HepG2 (cell line): Measurements from ENCODE around the gene TBCCD1. TPM values are rescaled to one million over a fixed set of nuclear protein-coding genes. Genes with fewer than 3 reads are reported as not detected.

Experiments
- CBX1 ChIP-seq: IDR thresholded peaks from one replicate; pipeline ENCODE4 v1.6.1; 2016; ENCODE audit warnings: antibody characterized with exemption, low read depth
- GMEB1 ChIP-seq: sonication (generic); formaldehyde crosslinking; IDR thresholded peaks from 2 replicates; pipeline ENCODE4 v1.5.1; 2020; ENCODE audit warnings: missing genetic modification reagents, mild to moderate bottlenecking, borderline replicate concordance
- HES4 ChIP-seq: sonication (generic); formaldehyde crosslinking; IDR thresholded peaks from 2 replicates; pipeline ENCODE4 v1.9.0; 2021; ENCODE audit warnings: mild to moderate bottlenecking, missing genetic modification reagents, borderline replicate concordance
- HOMEZ ChIP-seq: IDR thresholded peaks from 2 replicates; pipeline ENCODE4 v1.6.1; 2016; ENCODE audit warnings: low read depth
- ISL2 ChIP-seq: sonication (generic); formaldehyde crosslinking; IDR thresholded peaks from 2 replicates; pipeline ENCODE4 v1.5.0; 2020; ENCODE audit warnings: missing genetic modification reagents
- KLF16 ChIP-seq, 2 experiments: sonication (generic) in 1 of 2; formaldehyde crosslinking in 1 of 2; IDR thresholded peaks; 2 replicates each; pipeline versions ENCODE4 v1.6.1 to v1.8.0; 2016 to 2023; ENCODE audit warnings: missing genetic modification reagents in 2 of 2, missing compliant biosample characterization in 1 of 2
- MED1 ChIP-seq: sonication (generic); formaldehyde crosslinking; IDR thresholded peaks from 2 replicates; pipeline ENCODE4 v1.4.0; 2020; ENCODE audit warnings: missing genetic modification reagents
- MNT ChIP-seq: fragments of 450-650 bp; IDR thresholded peaks from 2 replicates; pipeline ENCODE4 v1.6.1; 2016
- NRL ChIP-seq: sonication (generic); formaldehyde crosslinking; IDR thresholded peaks from 2 replicates; pipeline ENCODE4 v1.5.0; 2020; ENCODE audit warnings: missing genetic modification reagents, mild to moderate bottlenecking, moderate library complexity, borderline replicate concordance
- PAXIP1 ChIP-seq: sonication (generic); formaldehyde crosslinking; conservative IDR thresholded peaks from 2 replicates; pipeline ENCODE4 v1.4.0; 2020; ENCODE audit warnings: mild to moderate bottlenecking, missing genetic modification reagents, moderate library complexity
- POLR2AphosphoS2 ChIP-seq: IDR thresholded peaks from 2 replicates; pipeline ENCODE4 v1.6.1; 2011; ENCODE audit warnings: low read depth, low read length, improper control_type of control experiment
- RAD21 ChIP-seq: fragments of 450-650 bp; formaldehyde crosslinking; IDR thresholded peaks from 2 replicates; pipeline ENCODE4 v1.5.0; 2020; ENCODE audit warnings: mild to moderate bottlenecking
- SOX5 ChIP-seq: IDR thresholded peaks from 2 replicates; pipeline ENCODE4 v1.6.1; 2016; ENCODE audit warnings: borderline replicate concordance
- SP140L ChIP-seq: sonication (generic); formaldehyde crosslinking; IDR thresholded peaks from 2 replicates; pipeline ENCODE4 v1.4.0; 2020; ENCODE audit warnings: missing genetic modification reagents, borderline replicate concordance
- THAP8 ChIP-seq: sonication (generic); formaldehyde crosslinking; IDR thresholded peaks from 2 replicates; pipeline ENCODE4 v1.5.1; 2020; ENCODE audit warnings: missing genetic modification reagents, mild to moderate bottlenecking, borderline replicate concordance
- ZBTB26 ChIP-seq: IDR thresholded peaks from 2 replicates; pipeline ENCODE4 v1.6.1; 2016; ENCODE audit warnings: missing compliant biosample characterization, missing genetic modification reagents, borderline replicate concordance
- ZNF570 ChIP-seq: sonication (generic); formaldehyde crosslinking; IDR thresholded peaks from 2 replicates; pipeline ENCODE4 v1.4.0; 2020; ENCODE audit warnings: mild to moderate bottlenecking, missing genetic modification reagents, borderline replicate concordance
- ZNF644 ChIP-seq: IDR thresholded peaks from 2 replicates; pipeline ENCODE4 v1.6.1; 2016; ENCODE audit warnings: low read depth
- polyA plus RNA-seq, 8 experiments: library from polyadenylated mRNA; depleted of rRNA in 3 of 8; stranded (reverse) in 7 of 8; unstranded in 1 of 8; fragments of >200 nt; fragmentation: Illumina TruSeq in 4 of 8; extraction: Trizol in 4 of 8; gene quantifications; 2 replicates each; pipeline versions ENCODE4 v1.2.1 to v1.2.3, GENCODE V29; 2011 to 2016; ENCODE audit warnings: low read depth in 4 of 8, missing spikeins in 1 of 8, mixed read lengths in 1 of 8; ENCODE audit not compliant: insufficient read depth in 1 of 8
- total RNA-seq, 5 experiments: library from RNA; depleted of rRNA; stranded (reverse); fragments of >200 nt; fragmentation: Illumina TruSeq; extraction: Trizol; gene quantifications; 2 replicates each; pipeline ENCODE4 v1.2.3, GENCODE V29; 2016; ENCODE audit warnings: low read depth in 1 of 5

The TBCCD1 gene
- total and polyA plus RNA-seq, 2 of the 13 experiments (the other 11 are each of a cell fraction or from before 2014, with no cell fraction given): 13.6 to 16.2 TPM

DNA sequence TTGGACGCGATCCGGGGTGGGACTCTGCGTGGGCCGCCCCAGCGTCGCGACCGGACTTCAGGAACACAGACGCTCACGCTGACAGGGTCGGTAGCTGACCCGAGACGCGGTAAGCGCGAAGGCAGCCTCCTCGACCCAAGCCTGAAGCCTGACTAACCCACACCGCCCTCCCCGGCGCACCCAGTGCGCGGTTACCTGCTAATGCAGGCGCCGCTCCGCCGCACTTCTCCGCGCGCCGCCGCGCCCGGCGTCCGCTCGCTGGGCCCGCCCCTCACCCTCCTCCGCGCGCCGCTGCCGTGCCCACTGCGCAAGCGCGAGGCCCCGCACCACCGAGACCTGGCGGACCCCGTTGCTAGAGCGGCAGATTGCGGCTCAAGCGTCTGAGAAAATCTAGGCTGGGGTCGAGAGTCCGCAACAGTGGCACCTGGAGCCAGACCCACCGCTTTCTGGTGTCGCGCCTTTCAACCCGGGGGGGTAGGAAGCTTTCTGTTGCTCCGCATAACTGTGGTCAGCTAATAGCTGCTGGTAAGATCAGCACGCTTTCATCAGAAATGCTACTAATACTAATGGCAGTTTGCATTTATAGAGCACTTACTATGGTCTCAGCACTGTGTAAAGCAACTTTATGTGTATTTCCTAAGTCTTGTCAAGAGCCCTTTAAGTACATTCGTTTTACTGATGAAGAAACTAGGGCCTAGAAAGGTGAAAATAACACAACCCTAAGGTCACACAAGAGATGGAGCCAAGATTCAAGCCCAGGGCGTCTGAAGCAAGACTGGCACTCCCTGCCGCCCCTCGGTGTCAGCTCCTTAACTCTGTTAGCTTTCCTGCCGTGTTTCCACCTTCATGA lies at the start of gene TBCCD1 (continued):
- TF ChIP-seq MNT: no peak
- peak; percentile 82 for TF ChIP-seq GMEB1
- TF ChIP-seq NRL (CRISPR knock-in tag): no peak
- peak; percentile 48; the same call in 1 of the 2 replicates for TF ChIP-seq SOX5
- peak; percentile 92; the same call in 1 of the 2 replicates for TF ChIP-seq ZBTB26 (CRISPR knock-in tag)
- TF ChIP-seq KLF16 (CRISPR knock-in tag; IDR thresholded peaks at IDR 0.05): peak in 1 of 2 experiments; percentile 51; a peak in 1 of 4 replicates
- TF ChIP-seq POLR2AphosphoS2: no peak
- 0 out of 2 replicates have a peak, but pooled peaks have one; percentile 15 for TF ChIP-seq ZNF644 (CRISPR knock-in tag)
- peak; percentile 59 for TF ChIP-seq RAD21 (CRISPR knock-in tag)
- TF ChIP-seq PAXIP1 (CRISPR knock-in tag): peak; percentile 66
- no peak for TF ChIP-seq THAP8
- TF ChIP-seq CBX1: no peak
- 0 out of 2 replicates have a peak, but pooled peaks have one; percentile 62 for TF ChIP-seq ZNF570 (CRISPR knock-in tag)
- TF ChIP-seq MED1 (CRISPR knock-in tag): peak; percentile 58
- TF ChIP-seq SP140L (CRISPR knock-in tag): 0 out of 2 replicates have a peak, but pooled peaks have one; percentile 50
- no peak for TF ChIP-seq HES4 (CRISPR knock-in tag)
- TF ChIP-seq HOMEZ: no peak
- 0 out of 2 replicates have a peak, but pooled peaks have one; percentile 3 for TF ChIP-seq ISL2 (CRISPR knock-in tag)
